Retinal pigment epithelial cell (primary cell): ENCODE results near the gene AGTRAP.

Experiments used
- DNase-seq: peaks from one replicate; pipeline ENCODE4 v3.0.0-alpha.2; 2010; ENCODE audit warnings: low read depth
- H3K4me3 ChIP-seq: 2 replicates; pipeline ENCODE4 v1.5.1; 2011; ENCODE audit warnings: mild to moderate bottlenecking, low read length, control low read depth, moderate library complexity
- CTCF ChIP-seq: conservative IDR thresholded peaks from 2 replicates; pipeline ENCODE4 v1.5.1; 2011; ENCODE audit warnings: low read depth, low read length, control low read depth, inconsistent platforms

Gene AGTRAP

DNA sequence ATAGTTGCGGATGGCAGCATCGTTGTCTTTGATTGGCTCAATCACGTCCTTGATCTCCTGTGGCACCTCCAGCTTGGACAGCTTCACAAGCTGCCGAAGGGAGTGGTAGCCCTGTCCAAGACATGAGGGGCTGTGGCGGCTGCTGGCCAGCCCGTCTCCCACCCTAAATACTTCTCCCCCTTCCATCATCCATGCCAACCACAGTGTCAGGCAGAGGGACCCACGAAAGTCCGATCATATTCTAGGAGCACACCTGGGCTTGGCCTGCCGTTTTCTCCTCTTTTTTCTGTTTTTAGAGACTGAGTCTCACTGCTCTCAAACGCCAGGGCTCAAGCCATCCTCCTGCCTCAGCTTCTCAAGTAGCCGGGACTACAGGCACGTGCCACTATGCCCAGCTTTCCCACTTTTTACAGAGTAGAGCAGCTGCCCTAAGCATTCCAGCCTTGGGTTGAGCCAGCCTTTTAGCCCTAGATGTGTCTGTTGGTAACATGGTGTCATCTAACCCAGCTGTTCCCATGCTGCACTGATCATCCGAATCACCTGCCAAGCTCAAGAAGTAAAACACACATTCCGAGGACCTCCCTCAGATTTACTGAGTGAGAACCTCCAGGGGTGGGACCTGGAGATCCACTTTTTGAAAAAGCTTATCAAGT lies 59.4 kb downstream of the AGTRAP start:
- H3K4me3 ChIP-seq, result no peak overlapping the region
- TF ChIP-seq CTCF, result no peak
- no peak for DNase-seq

GRCh38 chr1:11796036-11796828 lies 60.3 kb downstream of the AGTRAP start:
- H3K4me3 ChIP-seq, result no peak overlapping the region
- no peak for TF ChIP-seq CTCF
- DNase-seq, result no peak

DNA sequence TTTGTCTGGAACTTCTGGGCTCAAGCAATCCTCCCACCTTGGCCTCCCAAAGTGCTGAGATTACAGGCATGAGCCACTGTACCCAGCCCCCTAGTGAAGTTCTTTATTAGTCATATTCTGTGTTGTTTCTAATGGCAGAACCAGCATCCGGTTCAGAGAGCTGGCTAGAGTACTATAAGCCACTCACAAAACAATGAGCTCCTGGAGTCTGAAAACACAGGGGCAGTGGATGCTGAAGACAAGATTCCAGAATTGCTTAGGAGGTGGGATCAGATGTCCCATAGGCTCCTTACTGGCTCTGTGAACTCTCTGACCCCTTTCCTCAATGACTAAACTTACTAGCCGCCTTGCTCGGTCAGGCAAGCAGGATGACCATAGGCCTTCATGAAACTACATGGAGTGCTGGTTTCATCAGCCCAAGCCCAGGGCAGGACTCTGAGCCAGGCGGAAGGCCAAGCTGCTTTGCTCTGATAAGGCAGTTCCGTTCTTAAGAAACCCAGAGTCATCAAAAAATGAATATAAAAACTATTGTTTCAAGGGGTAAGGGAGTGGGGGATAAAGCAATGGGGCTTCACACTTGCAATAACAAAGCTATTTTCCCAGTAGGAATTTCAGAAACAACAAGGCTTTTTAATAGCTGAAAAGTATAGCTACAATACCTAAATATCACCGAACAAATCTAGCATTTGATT lies 61.7 kb downstream of the AGTRAP start:
- no peak for DNase-seq
- no peak overlapping the region for H3K4me3 ChIP-seq
- no peak for TF ChIP-seq CTCF

- no peak overlapping the region for H3K4me3 ChIP-seq
- TF ChIP-seq CTCF, result no peak
- DNase-seq, result no peak
Measured at GRCh38 chr1:11799099-11799498, 63.2 kb downstream of the AGTRAP start.

DNA sequence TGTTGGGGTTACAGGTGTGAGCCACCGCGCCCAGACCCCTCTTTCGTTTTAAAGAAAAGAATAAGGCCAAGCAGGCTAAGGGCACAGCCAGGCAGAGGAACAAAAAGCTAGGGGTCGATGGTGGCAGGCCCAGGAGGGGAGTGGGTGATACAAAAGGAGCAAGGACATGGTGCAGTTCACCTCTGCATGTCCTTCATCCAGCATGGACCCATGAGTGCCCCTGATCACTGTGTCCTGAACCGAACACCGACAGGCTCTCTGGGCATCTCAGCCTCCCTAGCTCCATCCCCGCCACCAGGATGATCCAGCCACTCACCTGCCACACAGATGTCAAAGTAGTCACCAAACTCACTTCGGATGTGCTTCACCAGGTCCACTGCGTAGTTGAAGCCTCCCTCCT lies 64.0 kb downstream of the AGTRAP start:
- TF ChIP-seq CTCF, result no peak
- H3K4me3 ChIP-seq, result no peak overlapping the region
- DNase-seq, result no peak

- no peak overlapping the region for H3K4me3 ChIP-seq
- DNase-seq, result no peak
- no peak for TF ChIP-seq CTCF
Measured at GRCh38 chr1:11800391-11800755, 64.4 kb downstream of the AGTRAP start.
